Adrenal gland (tissue), 5 donors: Measurements from ENCODE around the gene HRC.

Source experiments
- CTCF ChIP-seq, 6 experiments: fragments of 450-650 bp in 4 of 6; fragments of 200-600 bp in 2 of 6; sonication (generic) in 1 of 6; IDR thresholded peaks; 1 replicate in 5 of 6; 2 replicates in 1 of 6; pipeline versions ENCODE4 v1.5.1 to v1.8.0; 2016 to 2021; ENCODE audit warnings: antibody characterized with exemption in 6 of 6, mild to moderate bottlenecking in 2 of 6, moderate library complexity in 1 of 6
- POLR2A ChIP-seq, 2 donors: fragments of 450-650 bp; IDR thresholded peaks; one replicate each; pipeline ENCODE4 v1.6.1; 2017; ENCODE audit warnings: antibody characterized with exemption in 2 of 2, mild to moderate bottlenecking in 2 of 2, moderate library complexity in 1 of 2
- donor health status: DM: no; HTN: no; CAD: no.

- TF ChIP-seq POLR2A (IDR thresholded peaks at IDR 0.05), result peak in 1 of 2 donors; percentile 26
- no peak for TF ChIP-seq CTCF (IDR thresholded peaks at IDR 0.05)
Measured at GRCh38 chr19:49151267-49152118, 3.7 kb downstream of the HRC start.
